IMR-90 (cell line): Measurements from ENCODE around the gene ITIH4. TPM values are rescaled to one million over a fixed set of nuclear protein-coding genes. Genes with fewer than 3 reads are reported as not detected.

ENCODE experiments used
- ATAC-seq: fragments of 200-7000 bp; cut with Tn5 transposase; 2 replicates; pipeline ENCODE4 v1.9.1; 2020; ENCODE audit warnings: low read depth, mild to moderate bottlenecking, moderate library complexity
- BruUV-seq: library from RNA; stranded (reverse); fragments of 400-500 nt; replicated peaks from 2 replicates; lab custom pipeline; 2021; lab: Mats Ljungman, UMichigan
- CTCF ChIA-PET: fragments of 300-600 bp; formaldehyde crosslinking; extraction: SDS; loops from one replicate; lab custom pipeline; 2021; ENCODE audit warnings: antibody characterized with exemption; lab: Yijun Ruan, JAX
- POLR2A ChIA-PET: fragments of 300-600 bp; sonication (Branson Sonifier 250); formaldehyde crosslinking; loops from one replicate; lab custom pipeline; 2022; ENCODE audit warnings: antibody characterized with exemption; ENCODE audit not compliant: unreplicated experiment; lab: Charles Lee
- DNase-seq: peaks from one replicate; pipeline ENCODE4 v3.0.0; 2013
- H2AFZ ChIP-seq: replicated peaks from 2 replicates; pipeline ENCODE3; 2013; ENCODE audit warnings: low read length, mild to moderate bottlenecking; ENCODE audit not compliant: poor library complexity
- H2AK5ac ChIP-seq: 2 replicates; pipeline ENCODE4 v1.6.1; 2013; ENCODE audit warnings: low read depth, low read length, inconsistent platforms
- H2AK9ac ChIP-seq: replicated peaks from 2 replicates; pipeline ENCODE3; 2013; ENCODE audit warnings: mild to moderate bottlenecking, low read depth, low read length, moderate library complexity; ENCODE audit not compliant: poor library complexity
- H2BK120ac ChIP-seq: 2 replicates; pipeline ENCODE4 v1.6.1; 2013; ENCODE audit warnings: low read depth, low read length, inconsistent platforms
- H2BK15ac ChIP-seq: 3 replicates; pipeline ENCODE4 v1.6.1; 2013; ENCODE audit warnings: low read depth, low read length, inconsistent platforms
- H2BK20ac ChIP-seq: 2 replicates; pipeline ENCODE4 v1.6.1; 2013; ENCODE audit warnings: low read depth, mild to moderate bottlenecking, inconsistent platforms, low read length, moderate library complexity
- H2BK5ac ChIP-seq: 2 replicates; pipeline ENCODE4 v1.6.1; 2013; ENCODE audit warnings: mild to moderate bottlenecking, low read depth, low read length, inconsistent platforms; ENCODE audit not compliant: poor library complexity, severe bottlenecking
- H3K14ac ChIP-seq: replicated peaks from 2 replicates; pipeline ENCODE4 v1.6.1; 2013; ENCODE audit warnings: low read depth, low read length, inconsistent platforms
- H3K18ac ChIP-seq: 2 replicates; pipeline ENCODE4 v1.6.1; 2013; ENCODE audit warnings: low read depth, low read length, control low read depth
- H3K23ac ChIP-seq: 2 replicates; pipeline ENCODE4 v1.6.1; 2013; ENCODE audit warnings: low read depth, low read length, inconsistent platforms
- H3K27ac ChIP-seq: 2 replicates; pipeline ENCODE4 v1.5.1; 2013; ENCODE audit warnings: mild to moderate bottlenecking, control low read depth, low read length; ENCODE audit not compliant: insufficient read depth
- H3K27me3 ChIP-seq: 2 replicates; pipeline ENCODE4 v1.6.1; 2013; ENCODE audit warnings: low read length; ENCODE audit not compliant: control insufficient read depth, insufficient read depth
- H3K36me3 ChIP-seq: 2 replicates; pipeline ENCODE4 v1.6.1; 2013; ENCODE audit warnings: low read length, mixed read lengths; ENCODE audit not compliant: control insufficient read depth, insufficient read depth
- H3K4ac ChIP-seq: 2 replicates; pipeline ENCODE4 v1.6.1; 2013; ENCODE audit warnings: low read depth, low read length, inconsistent platforms
- H3K4me1 ChIP-seq: 2 replicates; pipeline ENCODE4 v1.6.1; 2013; ENCODE audit warnings: low read length, mixed read lengths; ENCODE audit not compliant: control insufficient read depth, insufficient read depth
- H3K4me2 ChIP-seq: 2 replicates; pipeline ENCODE4 v1.6.1; 2013; ENCODE audit warnings: low read depth, mild to moderate bottlenecking, control low read depth, low read length, moderate library complexity
- H3K4me3 ChIP-seq: 2 replicates; pipeline ENCODE4 v1.5.1; 2013; ENCODE audit warnings: low read depth, mild to moderate bottlenecking, control low read depth, low read length, moderate library complexity; ENCODE audit not compliant: insufficient read depth
- H3K56ac ChIP-seq: 2 replicates; pipeline ENCODE4 v1.6.1; 2013; ENCODE audit warnings: low read length, inconsistent platforms; ENCODE audit not compliant: insufficient read depth; ENCODE audit errors: extremely low read depth
- H3K79me1 ChIP-seq, 2 experiments: 2 replicates each; pipeline ENCODE4 v1.6.1; 2013; ENCODE audit warnings: low read length in 2 of 2, inconsistent platforms in 1 of 2, low read depth in 1 of 2
- H3K9ac ChIP-seq: 2 replicates; pipeline ENCODE4 v1.6.1; 2013; ENCODE audit warnings: low read depth, low read length, control low read depth
- H3K9me1 ChIP-seq: 2 replicates; pipeline ENCODE4 v1.6.1; 2013; ENCODE audit warnings: low read length, inconsistent platforms; ENCODE audit not compliant: insufficient read depth
- H3K9me3 ChIP-seq: 2 replicates; pipeline ENCODE4 v1.6.1; 2013; ENCODE audit warnings: low read length; ENCODE audit not compliant: control insufficient read depth, insufficient read depth
- H4K20me1 ChIP-seq: 2 replicates; pipeline ENCODE4 v1.6.1; 2013; ENCODE audit warnings: low read length, inconsistent platforms; ENCODE audit not compliant: insufficient read depth
- H4K5ac ChIP-seq: 2 replicates; pipeline ENCODE4 v1.6.1; 2013; ENCODE audit warnings: mild to moderate bottlenecking, low read depth, low read length, control low read depth
- H4K8ac ChIP-seq, 2 experiments: 2 replicates each; pipeline ENCODE4 v1.6.1; 2013; ENCODE audit warnings: low read depth in 2 of 2, low read length in 2 of 2, control low read depth in 1 of 2, inconsistent platforms in 1 of 2
- H4K91ac ChIP-seq: 2 replicates; pipeline ENCODE4 v1.6.1; 2013; ENCODE audit warnings: low read depth, low read length, inconsistent platforms; ENCODE audit not compliant: insufficient read depth
- MAFK ChIP-seq: IDR thresholded peaks from 2 replicates; pipeline ENCODE4 v1.6.1; 2012; ENCODE audit warnings: low read depth, low read length, improper control_type of control experiment
- RFX5 ChIP-seq: IDR thresholded peaks from 2 replicates; pipeline ENCODE4 v1.8.0; 2012; ENCODE audit warnings: low read depth, mild to moderate bottlenecking, low read length, moderate library complexity
- WGBS, 2 experiments: methylation state at CpG; one replicate each; pipeline versions ENCODE4 v1.1.5 to v1.1.7; 2013; ENCODE audit warnings: missing lambda C conversion rate in 2 of 2; ENCODE audit not compliant: insufficient read length in 1 of 2; ENCODE audit errors: extremely low coverage in 2 of 2; 5-methylcytosine and 5-hydroxymethylcytosine counted together
- dilution Hi-C: fragments of 300-500 bp; cut with HindIII; formaldehyde crosslinking; loops from one replicate; pipeline ENCODE4 v1.14.3; 2018; ENCODE audit warnings: low sequenced_read_pairs; ENCODE audit not compliant: unreplicated experiment
- in situ Hi-C: fragments of 300-500 bp; cut with MboI; formaldehyde crosslinking; loops from 3 replicates; pipeline ENCODE4 v1.14.3; 2019; ENCODE audit warnings: low sequenced_read_pairs, inconsistent platforms, mixed read lengths
- intact Hi-C: fragments of 100-400 bp; cut with micrococcal nuclease; formaldehyde crosslinking; loops from 2 replicates; pipeline ENCODE4 v1.10.0; 2022
- polyA plus RNA-seq, 3 experiments: library from polyadenylated mRNA; depleted of rRNA; stranded (reverse); fragments of >200 nt; gene quantifications; 2 replicates each; pipeline ENCODE4 v1.2.3, GENCODE V29; 2012; ENCODE audit warnings: low replicate concordance in 1 of 3
- total RNA-seq: library from RNA; depleted of rRNA; stranded (reverse); fragments of >200 nt; gene quantifications from 2 replicates; pipeline ENCODE4 v1.2.3, GENCODE V29; 2012

Gene ITIH4
- total and polyA plus RNA-seq, 2 of the 4 experiments (the other 2 are of a cell fraction), result 0.26 to 0.36 TPM

GRCh38 chr3:52800079-52800478 lies 30.4 kb downstream of the ITIH4 start:
- no peak overlapping the region for H2AK5ac ChIP-seq
- H3K9ac ChIP-seq, result no peak overlapping the region
- H4K5ac ChIP-seq, result no peak overlapping the region
- no peak overlapping the region for H2AFZ ChIP-seq
- H3K23ac ChIP-seq, result no peak overlapping the region
- no peak overlapping the region for H2BK120ac ChIP-seq
- no peaks in the 10 kb centered on the region for H3K27me3 ChIP-seq
- H3K56ac ChIP-seq, result no peak overlapping the region
- WGBS, 2 experiments, result no CpG with 5 or more reads among the region's 7 CpGs
- H2BK15ac ChIP-seq, result no peak overlapping the region
- H3K9me3 ChIP-seq, result no peaks in the 10 kb centered on the region
- BruUV-seq, result no TSS peak
- DNase-seq (no peak), ATAC-seq (no peak)
- H4K20me1 ChIP-seq, result no peaks in the 10 kb centered on the region
- no peak overlapping the region for H3K27ac ChIP-seq
- H3K9me1 ChIP-seq, result no peaks in the 10 kb centered on the region
- no peak overlapping the region for H4K91ac ChIP-seq
- TF ChIP-seq RFX5 (no peak), MAFK (no peak)
- no peak overlapping the region for H3K18ac ChIP-seq
- H3K79me1 ChIP-seq, result no peaks in the 10 kb centered on the region
- POLR2A ChIA-PET, result no interaction called here
- H3K14ac ChIP-seq, result no peak overlapping the region
- H3K36me3 ChIP-seq, result no peaks in the 10 kb centered on the region
- H2BK20ac ChIP-seq, result no peak overlapping the region
- H2BK5ac ChIP-seq, result no peak overlapping the region
- intact Hi-C loops (no loop called here), in situ Hi-C loops (no loop called here), dilution Hi-C loops (no loop called here)
- no peak overlapping the region for H4K8ac ChIP-seq
- no peak overlapping the region for H3K4ac ChIP-seq
- no peak overlapping the region for H2AK9ac ChIP-seq
- no peak overlapping the region for H3K4me2 ChIP-seq
- CTCF ChIA-PET, result interaction anchor here (0.7 kb wide), 1 partner anchor 31 kb away, joined by 3 read pairs; no protein-coding TSS in a partner anchor
- no peak overlapping the region for H3K4me3 ChIP-seq
- H3K4me1 ChIP-seq, result peaks cover 5% of the 10 kb centered on the region; the same call in 1 of the 2 replicates
